ENCODE data around the gene TMEM229B. TPM values are rescaled to one million over a fixed set of nuclear protein-coding genes. Genes with fewer than 3 reads are reported as not detected.
A peak's percentile ranks its signal among the peaks of the same experiment; 100 is the strongest.

Gene TMEM229B
- total RNA-seq, 4 donors from 2014 or later, result 0.30 to 0.76 (median 0.50) TPM

DNA sequence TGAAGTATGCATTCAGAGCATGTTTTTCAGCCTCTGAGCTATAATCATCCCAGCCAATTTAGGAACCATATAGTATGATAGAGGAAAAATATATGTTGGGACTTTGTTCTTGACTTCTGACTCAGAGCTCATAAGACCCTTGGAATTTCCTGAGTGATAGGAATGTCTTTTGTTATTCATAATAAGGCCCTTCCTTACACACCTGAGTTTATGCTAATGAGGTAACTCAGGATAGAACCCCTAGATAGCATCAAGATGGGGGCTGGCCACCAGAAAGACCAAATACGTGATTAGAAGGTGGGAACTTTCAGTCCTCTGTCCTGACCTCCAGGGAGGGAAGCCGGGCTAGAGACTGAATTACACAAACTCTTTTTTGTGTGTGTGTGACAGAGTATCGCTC, 44.1 kb downstream of the TMEM229B start:
- H3K27ac ChIP-seq, result no peak overlapping the region
- 74 to 80% methylated on average over 2 to 3 of the region's 3 CpGs for WGBS, 2 donors
- no peak overlapping the region for H3K4me3 ChIP-seq
- DNase-seq, result no peak
- no peaks in the 10 kb centered on the region for H3K36me3 ChIP-seq
- intact Hi-C loops (cut with DNase I), result no loop called here
- TF ChIP-seq, protein P1, sequence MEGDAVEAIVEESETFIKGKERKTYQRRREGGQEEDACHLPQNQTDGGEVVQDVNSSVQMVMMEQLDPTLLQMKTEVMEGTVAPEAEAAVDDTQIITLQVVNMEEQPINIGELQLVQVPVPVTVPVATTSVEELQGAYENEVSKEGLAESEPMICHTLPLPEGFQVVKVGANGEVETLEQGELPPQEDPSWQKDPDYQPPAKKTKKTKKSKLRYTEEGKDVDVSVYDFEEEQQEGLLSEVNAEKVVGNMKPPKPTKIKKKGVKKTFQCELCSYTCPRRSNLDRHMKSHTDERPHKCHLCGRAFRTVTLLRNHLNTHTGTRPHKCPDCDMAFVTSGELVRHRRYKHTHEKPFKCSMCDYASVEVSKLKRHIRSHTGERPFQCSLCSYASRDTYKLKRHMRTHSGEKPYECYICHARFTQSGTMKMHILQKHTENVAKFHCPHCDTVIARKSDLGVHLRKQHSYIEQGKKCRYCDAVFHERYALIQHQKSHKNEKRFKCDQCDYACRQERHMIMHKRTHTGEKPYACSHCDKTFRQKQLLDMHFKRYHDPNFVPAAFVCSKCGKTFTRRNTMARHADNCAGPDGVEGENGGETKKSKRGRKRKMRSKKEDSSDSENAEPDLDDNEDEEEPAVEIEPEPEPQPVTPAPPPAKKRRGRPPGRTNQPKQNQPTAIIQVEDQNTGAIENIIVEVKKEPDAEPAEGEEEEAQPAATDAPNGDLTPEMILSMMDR (IDR thresholded peaks at IDR 0.05), result no peak
- no peak for TF ChIP-seq POLR2A (IDR thresholded peaks at IDR 0.05)
- no peaks in the 10 kb centered on the region for H3K27me3 ChIP-seq
- peaks cover 0 to 23% (median 4%) of the 10 kb centered on the region in 3 donors for H3K4me1 ChIP-seq
- H3K9me3 ChIP-seq, result no peaks in the 10 kb centered on the region

DNA sequence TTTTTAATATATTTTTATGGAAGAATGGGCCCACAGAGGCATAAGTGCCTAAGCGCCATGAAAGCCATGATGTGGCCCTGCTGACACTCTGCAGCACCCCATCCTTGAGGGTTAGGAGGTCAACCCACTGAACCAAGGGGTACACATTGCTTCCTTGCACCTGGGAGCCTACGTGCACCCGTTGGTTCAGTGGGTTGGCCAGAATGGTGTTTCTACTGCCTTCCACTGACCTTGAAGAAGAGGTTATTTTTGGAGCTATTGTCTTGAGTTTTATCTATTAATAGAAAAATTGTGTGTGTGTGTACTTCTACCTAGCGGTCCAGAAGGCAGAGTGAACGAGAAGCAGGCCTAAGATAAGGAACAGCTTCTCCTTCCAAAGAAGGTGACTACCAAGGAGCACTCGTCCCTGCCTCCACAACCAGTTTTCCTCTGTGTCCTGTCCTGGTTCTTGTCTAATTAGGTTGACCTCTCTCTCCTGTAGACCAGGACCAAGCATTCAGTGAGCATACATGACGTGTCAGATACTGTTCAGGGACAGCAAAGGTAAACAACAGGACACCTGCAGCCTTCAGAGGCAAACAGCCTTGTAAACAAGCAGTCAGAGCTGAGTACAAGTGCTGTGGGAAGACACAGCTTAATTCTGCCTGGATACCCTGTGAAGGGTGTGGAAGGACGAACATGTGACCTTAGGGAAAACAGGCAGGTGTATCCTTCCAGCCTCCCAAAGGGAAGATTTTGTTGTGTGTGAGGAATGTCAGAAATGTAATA, 46.2 kb downstream of the TMEM229B start:
- H3K4me3 ChIP-seq, result no peak overlapping the region
- TF ChIP-seq, protein P1 (IDR thresholded peaks at IDR 0.05), result no peak
- no peak for TF ChIP-seq POLR2A (IDR thresholded peaks at IDR 0.05)
- H3K9me3 ChIP-seq, result no peaks in the 10 kb centered on the region
- DNase-seq, result no peak
- H3K36me3 ChIP-seq, result no peaks in the 10 kb centered on the region
- intact Hi-C loops (cut with DNase I), result no loop called here
- WGBS, 2 donors, result 78 to 87% methylated on average over 7 of the region's 8 CpGs
- H3K27me3 ChIP-seq, result no peaks in the 10 kb centered on the region
- no peak overlapping the region for H3K27ac ChIP-seq
- H3K4me1 ChIP-seq, result peaks cover 0 to 23% (median 4%) of the 10 kb centered on the region in 3 donors

DNA sequence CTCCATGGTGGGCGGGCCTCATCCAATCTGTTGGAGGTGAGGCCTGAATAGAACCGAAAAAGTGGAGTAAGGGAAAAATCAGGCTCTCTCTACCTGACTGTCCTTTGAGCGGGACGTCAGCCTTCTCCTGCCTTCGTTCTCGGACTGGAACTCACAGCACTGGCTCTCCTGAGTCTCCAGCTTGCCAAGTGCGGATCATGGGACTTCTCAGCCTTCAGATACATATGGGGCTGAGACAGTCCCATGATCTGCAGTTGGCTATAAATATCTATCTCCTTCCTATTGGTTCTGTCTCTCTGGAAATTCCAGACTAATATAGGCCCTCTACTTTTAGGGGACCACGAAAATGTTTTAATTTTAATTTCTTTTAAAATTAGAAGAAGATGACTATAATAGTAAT, 46.8 kb downstream of the TMEM229B start:
- Histone ChIP-seq H3K9me3 (no peaks in the 10 kb centered on the region), H3K4me1 (peaks cover 0 to 18% (median 4%) of the 10 kb centered on the region in 3 donors), H3K36me3 (no peaks in the 10 kb centered on the region), H3K4me3 (no peak overlapping the region), H3K27me3 (no peaks in the 10 kb centered on the region), H3K27ac (no peak overlapping the region)
- WGBS, 2 donors, result 82 to 89% methylated on average over 6 to 8 of the region's 8 CpGs
- intact Hi-C loops (cut with DNase I), result no loop called here
- no peak for DNase-seq
- TF ChIP-seq, protein P1 (IDR thresholded peaks at IDR 0.05), result no peak
- TF ChIP-seq POLR2A (IDR thresholded peaks at IDR 0.05), result no peak

DNA sequence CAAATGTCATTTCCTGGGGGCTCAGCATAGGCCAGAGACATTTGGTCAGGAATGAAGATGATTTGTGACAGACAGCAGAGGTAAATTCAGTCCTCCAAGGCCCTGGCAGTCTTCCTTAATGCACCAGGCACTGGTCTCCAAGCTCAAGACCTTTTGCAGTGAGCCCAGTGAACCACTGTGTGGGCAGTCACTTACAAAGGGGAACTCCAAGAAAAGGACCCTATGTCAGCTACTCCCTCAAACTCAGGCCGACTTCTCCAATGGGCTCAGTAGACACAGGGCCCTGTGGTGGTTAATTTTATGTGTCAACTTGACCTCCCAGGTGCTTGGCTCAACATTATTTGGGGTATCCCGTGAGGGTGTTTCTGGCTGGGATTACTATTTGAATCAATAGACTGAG, 47.3 kb downstream of the TMEM229B start:
- WGBS, 2 donors, result 77 to 85% methylated on average over 2 of the region's 2 CpGs
- H3K27ac ChIP-seq, result no peak overlapping the region
- DNase-seq, result no peak

DNA sequence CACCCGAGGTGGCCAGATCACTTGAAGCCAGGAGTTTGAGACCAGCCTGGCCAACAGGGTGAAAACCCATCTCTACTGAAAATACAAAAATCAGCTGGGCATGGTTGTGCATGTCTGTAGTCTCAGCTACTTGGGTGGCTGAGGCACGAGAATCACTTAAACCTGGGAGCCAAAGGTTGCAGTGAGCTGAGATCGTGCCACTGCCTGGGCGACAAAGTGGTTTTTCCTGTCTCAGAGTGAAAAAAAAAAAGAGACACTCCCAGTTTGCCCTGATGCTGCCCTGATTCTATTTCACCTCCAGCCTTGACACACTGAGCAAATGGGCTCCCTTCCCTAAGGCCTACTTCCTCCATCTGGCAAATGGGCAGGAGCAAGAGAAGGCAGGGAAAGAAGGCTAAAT, 48.0 kb downstream of the TMEM229B start:
- no peak for TF ChIP-seq POLR2A (IDR thresholded peaks at IDR 0.05)
- TF ChIP-seq, protein P1 (IDR thresholded peaks at IDR 0.05), result no peak
- 31 to 42% methylated on average over 3 of the region's 4 CpGs for WGBS, 2 donors
- Histone ChIP-seq H3K4me3 (no peak overlapping the region), H3K27ac (peak overlapping the region in 2 of 4 donors; percentile 43 to 44), H3K36me3 (no peaks in the 10 kb centered on the region), H3K27me3 (peaks cover 0 to 4% (median 0%) of the 10 kb centered on the region in 4 donors), H3K4me1 (peaks cover 0 to 13% (median 4%) of the 10 kb centered on the region in 3 donors), H3K9me3 (no peaks in the 10 kb centered on the region)
- no peak for DNase-seq
- intact Hi-C loops (cut with DNase I), result no loop called here

More for the DNA sequence above, 47.3 kb downstream of the TMEM229B start:
- no peak for TF ChIP-seq POLR2A (IDR thresholded peaks at IDR 0.05)
- TF ChIP-seq, protein P1 (IDR thresholded peaks at IDR 0.05), result no peak
- no peaks in the 10 kb centered on the region for H3K36me3 ChIP-seq
- H3K4me3 ChIP-seq, result no peak overlapping the region
- H3K9me3 ChIP-seq, result no peaks in the 10 kb centered on the region
- H3K4me1 ChIP-seq, result peaks cover 0 to 14% (median 4%) of the 10 kb centered on the region in 3 donors
- no peaks in the 10 kb centered on the region for H3K27me3 ChIP-seq
- intact Hi-C loops (cut with DNase I), result no loop called here

All from esophagus squamous epithelium (tissue), 5 donors.